H1 (cell line): ENCODE measurements around the gene NXPH4. TPM values are rescaled to one million over a fixed set of nuclear protein-coding genes. Genes with fewer than 3 reads are reported as not detected.

Experiments
- CTCF ChIA-PET: fragments of 300-600 bp; sonication (Branson Sonifier 250); formaldehyde crosslinking; loops from one replicate; lab custom pipeline; 2021; ENCODE audit not compliant: partially characterized antibody; lab: Charles Lee
- POLR2A ChIA-PET: fragments of 300-600 bp; sonication (Branson Sonifier 250); formaldehyde crosslinking; loops from one replicate; lab custom pipeline; 2021; ENCODE audit warnings: inconsistent platforms; ENCODE audit not compliant: partially characterized antibody; lab: Charles Lee
- DNase-seq, 2 experiments: peaks; one replicate each; pipeline versions ENCODE4 v3.0.0 to v3.0.0-alpha.2; 2010 to 2022; ENCODE audit warnings: low spot score in 2 of 2, low read depth in 1 of 2, mixed read lengths in 1 of 2
- FAIRE-seq: peaks from 2 replicates; lab custom pipeline; 2011; peaks lifted over from hg19 to GRCh38; lab: Jason Lieb, UNC
- H2AFZ ChIP-seq: 2 replicates; pipeline ENCODE4 v1.8.1; 2012; ENCODE audit warnings: low read length, inconsistent platforms
- H2AK5ac ChIP-seq: 2 replicates; pipeline ENCODE4 v1.6.1; 2013; ENCODE audit warnings: low read depth, low read length
- H2BK120ac ChIP-seq: replicated peaks from 2 replicates; pipeline ENCODE3; 2013; ENCODE audit warnings: low read depth, low read length, inconsistent platforms
- H2BK12ac ChIP-seq: 2 replicates; pipeline ENCODE4 v1.6.1; 2013; ENCODE audit warnings: low read depth, low read length
- H2BK15ac ChIP-seq: 2 replicates; pipeline ENCODE4 v1.6.1; 2013; ENCODE audit warnings: low read length
- H2BK20ac ChIP-seq: 2 replicates; pipeline ENCODE4 v1.6.1; 2013; ENCODE audit warnings: low read length
- H2BK5ac ChIP-seq: 2 replicates; pipeline ENCODE4 v1.6.1; 2013; ENCODE audit warnings: low read depth, low read length
- H3K14ac ChIP-seq: 2 replicates; pipeline ENCODE4 v1.6.1; 2013; ENCODE audit warnings: inconsistent platforms; ENCODE audit not compliant: insufficient read length
- H3K18ac ChIP-seq: 2 replicates; pipeline ENCODE4 v1.6.1; 2013; ENCODE audit warnings: low read length; ENCODE audit errors: extremely low read depth
- H3K23ac ChIP-seq: 2 replicates; pipeline ENCODE4 v1.6.1; 2013; ENCODE audit warnings: inconsistent platforms; ENCODE audit not compliant: insufficient read length
- H3K23me2 ChIP-seq: 2 replicates; pipeline ENCODE4 v1.6.1; 2013; ENCODE audit warnings: low read depth, low read length
- H3K27ac ChIP-seq: 2 replicates; pipeline ENCODE4 v1.6.1; 2011; ENCODE audit warnings: low read depth, low read length, inconsistent platforms
- H3K27me3 ChIP-seq, 4 experiments: replicated peaks in 1 of 4; 1 replicate in 1 of 4; 2 replicates in 3 of 4; pipeline versions ENCODE4 v1.6.1 to v1.8.1; 2011 to 2013; ENCODE audit warnings: low read length in 3 of 4, mild to moderate bottlenecking in 3 of 4, inconsistent platforms in 2 of 4, mixed read lengths in 2 of 4, moderate library complexity in 1 of 4; ENCODE audit not compliant: control insufficient read depth in 3 of 4, insufficient read depth in 3 of 4; ENCODE audit errors: extremely low read depth in 1 of 4
- H3K36me3 ChIP-seq, 4 experiments: 2 replicates each; pipeline versions ENCODE4 v1.6.1 to v1.8.1; 2011 to 2013; ENCODE audit warnings: mild to moderate bottlenecking in 4 of 4, low read length in 3 of 4, moderate library complexity in 2 of 4, control low read depth in 1 of 4, inconsistent platforms in 1 of 4; ENCODE audit not compliant: insufficient read depth in 4 of 4, control insufficient read depth in 2 of 4
- H3K4ac ChIP-seq: replicated peaks from 2 replicates; pipeline ENCODE3; 2013; ENCODE audit warnings: low read length, low read depth, mixed read lengths, inconsistent platforms; ENCODE audit not compliant: insufficient read length
- H3K4me1 ChIP-seq, 4 experiments: replicated peaks in 1 of 4; 1 replicate in 1 of 4; 2 replicates in 3 of 4; pipeline versions ENCODE4 v1.6.1 to v1.8.1; 2011 to 2013; ENCODE audit warnings: low read length in 3 of 4, inconsistent platforms in 2 of 4, mixed read lengths in 1 of 4; ENCODE audit not compliant: insufficient read depth in 4 of 4, control insufficient read depth in 3 of 4
- H3K4me2 ChIP-seq, 2 experiments: 2 replicates each; pipeline versions ENCODE4 v1.6.1 to v1.8.1; 2011 to 2013; ENCODE audit warnings: low read depth in 2 of 2, low read length in 2 of 2, control low read depth in 1 of 2, inconsistent platforms in 1 of 2, mild to moderate bottlenecking in 1 of 2; ENCODE audit not compliant: insufficient read depth in 1 of 2
- H3K4me3 ChIP-seq, 4 experiments: fragments of 200-600, 300-600 bp in 1 of 4; sonication (generic), shearing (Covaris generic), sonication (Bioruptor Twin) in 1 of 4; 2 replicates each; pipeline versions ENCODE4 v1.5.1 to v1.8.1; 2011 to 2016; ENCODE audit warnings: low read length in 4 of 4, low read depth in 3 of 4, control low read depth in 2 of 4, inconsistent platforms in 2 of 4, mild to moderate bottlenecking in 2 of 4, mixed read lengths in 1 of 4, moderate library complexity in 1 of 4; ENCODE audit not compliant: insufficient read depth in 2 of 4; ENCODE audit errors: extremely low read depth in 1 of 4
- H3K56ac ChIP-seq: replicated peaks from 2 replicates; pipeline ENCODE3; 2013; ENCODE audit warnings: low read depth, mild to moderate bottlenecking, mixed read lengths, low read length, inconsistent platforms; ENCODE audit not compliant: insufficient read length
- H3K79me1 ChIP-seq: 2 replicates; pipeline ENCODE4 v1.6.1; 2013; ENCODE audit warnings: low read depth, low read length, control low read depth
- H3K79me2 ChIP-seq, 2 experiments: 2 replicates each; pipeline versions ENCODE4 v1.6.1 to v1.8.1; 2012 to 2013; ENCODE audit warnings: low read length in 2 of 2, mild to moderate bottlenecking in 2 of 2, inconsistent platforms in 1 of 2; ENCODE audit not compliant: insufficient read depth in 2 of 2, control insufficient read depth in 1 of 2
- H3K9ac ChIP-seq, 4 experiments: replicated peaks in 1 of 4; 1 replicate in 1 of 4; 2 replicates in 3 of 4; pipeline versions ENCODE4 v1.6.1 to v1.8.1; 2011 to 2013; ENCODE audit warnings: low read depth in 3 of 4, low read length in 3 of 4, control low read depth in 2 of 4, mild to moderate bottlenecking in 2 of 4, moderate library complexity in 2 of 4, inconsistent platforms in 1 of 4; ENCODE audit errors: extremely low read depth in 1 of 4
- H3K9me3 ChIP-seq, 2 experiments: 2 replicates each; pipeline versions ENCODE4 v1.6.1 to v1.8.1; 2012 to 2013; ENCODE audit warnings: mild to moderate bottlenecking in 2 of 2, moderate library complexity in 2 of 2, control low read depth in 1 of 2, inconsistent platforms in 1 of 2, low read depth in 1 of 2, low read length in 1 of 2, mixed read lengths in 1 of 2; ENCODE audit not compliant: insufficient read depth in 2 of 2
- H4K20me1 ChIP-seq, 2 experiments: replicated peaks in 1 of 2; 2 replicates each; pipeline versions ENCODE3 to v1.8.1; 2011 to 2013; ENCODE audit warnings: inconsistent platforms in 2 of 2, low read length in 2 of 2, mild to moderate bottlenecking in 1 of 2; ENCODE audit not compliant: insufficient read depth in 2 of 2, control insufficient read depth in 1 of 2
- H4K5ac ChIP-seq: 2 replicates; pipeline ENCODE4 v1.6.1; 2013; ENCODE audit warnings: low read length, low read depth, mixed read lengths, inconsistent platforms; ENCODE audit not compliant: insufficient read length
- H4K8ac ChIP-seq: 2 replicates; pipeline ENCODE4 v1.8.0; 2013; ENCODE audit warnings: mild to moderate bottlenecking, moderate library complexity, low read length, inconsistent platforms; ENCODE audit not compliant: insufficient read depth; ENCODE audit errors: extremely low read depth
- H4K91ac ChIP-seq: replicated peaks from 2 replicates; pipeline ENCODE3; 2013; ENCODE audit warnings: low read length, mixed read lengths, inconsistent platforms; ENCODE audit not compliant: insufficient read length
- BRCA1 ChIP-seq: IDR thresholded peaks from 2 replicates; pipeline ENCODE4 v1.6.1; 2012; ENCODE audit warnings: low read depth, low read length, improper control_type of control experiment
- CREB1 ChIP-seq: IDR thresholded peaks from 2 replicates; pipeline ENCODE4 v1.6.1; 2012; ENCODE audit warnings: inconsistent platforms
- EP300 ChIP-seq, 2 experiments: IDR thresholded peaks; 1 replicate in 1 of 2; 2 replicates in 1 of 2; pipeline ENCODE4 v1.6.1; 2011 to 2012; ENCODE audit warnings: low read depth in 2 of 2, low read length in 2 of 2, mild to moderate bottlenecking in 2 of 2, borderline replicate concordance in 1 of 2, inconsistent platforms in 1 of 2, moderate library complexity in 1 of 2
- JUND ChIP-seq: IDR thresholded peaks from 2 replicates; pipeline ENCODE4 v1.6.1; 2011; ENCODE audit warnings: mild to moderate bottlenecking, improper control_type of control experiment, low read length
- SIRT6 ChIP-seq: IDR thresholded peaks from one replicate; pipeline ENCODE4 v1.7.1; 2012; ENCODE audit warnings: low read length, inconsistent platforms
- WGBS, 2 experiments: shearing (Covaris generic) in 1 of 2; methylation state at CpG; one replicate each; pipeline versions ENCODE4 v1.1.6 to v1.1.7; 2013 to 2015; ENCODE audit warnings: low lambda C conversion rate in 2 of 2, mixed read lengths in 2 of 2, inconsistent platforms in 1 of 2, low coverage in 1 of 2, missing lambda C conversion rate in 1 of 2; ENCODE audit not compliant: insufficient replicate concordance in 2 of 2, insufficient coverage in 1 of 2, insufficient read length in 1 of 2; ENCODE audit errors: extremely low coverage in 1 of 2, missing lambda C conversion rate in 1 of 2; 5-methylcytosine and 5-hydroxymethylcytosine counted together
- polyA plus RNA-seq, 7 experiments: library from polyadenylated mRNA; depleted of rRNA in 3 of 7; stranded (reverse) in 5 of 7; unstranded in 2 of 7; fragments of >200 nt in 5 of 7; fragments of 200-250 nt in 2 of 7; gene quantifications; 1 replicate in 5 of 7; 2 replicates in 1 of 7; 4 replicates in 1 of 7; pipeline versions ENCODE4 v1.2.1 to v1.2.3, GENCODE V29; 2011 to 2013; ENCODE audit warnings: missing spikeins in 2 of 7, mixed read lengths in 2 of 7
- total RNA-seq: library from RNA; stranded (reverse); fragmentation: NEBNext Ultra II Directional; extraction: Animal tissue kit (Norgen Biotek cat#: 25700); gene quantifications from 2 replicates; pipeline ENCODE4 v1.2.1, GENCODE V29; 2021

The NXPH4 gene
- total and polyA plus RNA-seq, 2 of the 8 experiments (the other 6 are each of a cell fraction or from before 2014, with no cell fraction given): 0.92 to 1.7 TPM

GRCh38 chr12:57170927-57171326 is 45.7 kb upstream of the NXPH4 start:
- no peaks in the 10 kb centered on the region for H3K79me2 ChIP-seq
- WGBS, 2 experiments: 92% methylated on average over 4 of the region's 4 CpGs; no CpG with 5 or more reads in 1 of the 2 experiments
- H4K91ac ChIP-seq: no peak overlapping the region
- H2BK15ac ChIP-seq: no peak overlapping the region
- no peaks in the 10 kb centered on the region for H3K4me1 ChIP-seq
- no peak overlapping the region for H3K18ac ChIP-seq
- H3K9ac ChIP-seq: no peak overlapping the region
- H2AK5ac ChIP-seq: no peak overlapping the region
- H3K4me2 ChIP-seq: no peak overlapping the region
- no peak overlapping the region for H4K8ac ChIP-seq
- no peak overlapping the region for H2BK20ac ChIP-seq
- H2BK12ac ChIP-seq: no peak overlapping the region
- no peaks in the 10 kb centered on the region for H3K9me3 ChIP-seq
- H3K27me3 ChIP-seq: no peaks in the 10 kb centered on the region
- DNase-seq (no peak), FAIRE-seq (no peak)
- H3K36me3 ChIP-seq: peaks cover 23 to 58% (median 46%) of the 10 kb centered on the region in 4 experiments
- no peak overlapping the region for H2BK5ac ChIP-seq
- TF ChIP-seq BRCA1 (no peak), JUND (no peak), EP300 (IDR thresholded peaks at IDR 0.05; ENCODE audit: borderline replicate concordance in 1 of 2, low read depth in 2 of 2, low read length in 2 of 2) (no peak), SIRT6 (no peak), CREB1 (no peak)
- H3K14ac ChIP-seq: no peak overlapping the region
- ChIA-PET POLR2A (interaction anchor here (0.9 to 9.9 kb wide), 7 partner anchors 10 to 326 kb away, joined by 3 to 91 read pairs (median 4); no protein-coding TSS in a partner anchor), CTCF (interaction anchor here (0.7 to 21.9 kb wide), 5 partner anchors 14 to 114 kb away, joined by 3 to 389 read pairs (median 150); partner anchors contain the start of gene LRP1)
- H3K27ac ChIP-seq: no peak overlapping the region
- no peak overlapping the region for H4K5ac ChIP-seq
- no peak overlapping the region for H3K4me3 ChIP-seq
- no peak overlapping the region for H3K23ac ChIP-seq
- H3K4ac ChIP-seq: no peak overlapping the region
- H3K79me1 ChIP-seq: no peaks in the 10 kb centered on the region; the same call in 1 of the 2 replicates
- peaks cover 4 to 11% of the 10 kb centered on the region in 2 experiments for H4K20me1 ChIP-seq
- H3K56ac ChIP-seq: no peak overlapping the region
- no peaks in the 10 kb centered on the region; the same call in 1 of the 2 replicates for H3K23me2 ChIP-seq
- H2BK120ac ChIP-seq: no peak overlapping the region
- H2AFZ ChIP-seq: no peak overlapping the region
